ENCODE data around the gene SPTAN1.
A peak's percentile ranks its signal among the peaks of the same experiment; 100 is the strongest.
"Not testable (repeated sequence)": the region's sequence is repeated elsewhere in the genome, so short reads cannot be mapped to it uniquely, and the experiment has no call there.

SPTAN1 gene

GRCh38 chr9:128642675-128643245 is 90.4 kb downstream of the SPTAN1 start:
- in situ Hi-C loops (cut with MboI; ENCODE audit: low pct_unique_long_range_greater_than_20kb, low sequenced_read_pairs) = no loop called here
- DNase-seq = no peak

- in situ Hi-C loops (cut with MboI; ENCODE audit: low pct_unique_long_range_greater_than_20kb, low sequenced_read_pairs) = no loop called here
- no peak for DNase-seq
Measured at GRCh38 chr9:128643519-128644300, 91.3 kb downstream of the SPTAN1 start.

DNA sequence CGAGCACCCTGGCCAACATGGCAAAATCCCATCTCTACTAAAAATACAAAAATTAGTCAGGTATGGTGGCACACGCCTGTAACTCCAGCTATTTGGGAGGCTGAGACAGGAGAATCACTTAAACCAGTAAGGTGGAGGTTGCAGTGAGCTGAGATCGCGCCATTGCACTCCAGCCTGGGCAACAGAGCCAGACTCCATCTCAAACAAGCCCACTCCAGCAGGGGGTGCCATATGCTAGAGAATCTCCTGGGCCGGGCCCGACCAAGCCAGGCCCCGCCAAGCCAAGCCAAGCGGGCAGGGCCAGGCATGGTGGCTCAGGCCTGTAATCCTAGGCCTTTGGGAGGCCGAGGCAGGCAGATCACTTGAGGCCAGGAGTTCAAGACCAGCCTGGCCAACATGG is 95.8 kb downstream of the SPTAN1 start:
- in situ Hi-C loops (cut with MboI; ENCODE audit: low pct_unique_long_range_greater_than_20kb, low sequenced_read_pairs) = not testable (repeated sequence)
- peak; percentile 55 for DNase-seq

DNA sequence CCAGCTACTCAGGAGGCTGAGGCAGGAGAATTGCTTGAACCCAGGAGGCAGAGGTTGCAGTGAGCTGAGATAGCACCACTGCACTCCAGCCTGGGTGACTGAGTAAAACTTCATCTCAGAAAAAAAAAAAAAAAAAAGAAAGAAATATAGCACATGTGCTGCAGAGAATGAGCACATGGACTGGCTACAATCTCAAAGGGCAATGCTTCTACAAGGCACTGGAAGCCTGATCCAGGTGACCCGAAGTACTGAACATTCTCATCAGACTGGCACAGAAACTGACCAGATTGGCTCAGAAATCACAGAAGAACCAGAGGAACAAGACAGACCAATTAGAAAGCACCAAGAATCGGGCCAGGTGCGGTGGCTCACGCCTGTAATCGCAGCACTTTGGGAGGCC is 99.4 kb downstream of the SPTAN1 start:
- in situ Hi-C loops (cut with MboI; ENCODE audit: low pct_unique_long_range_greater_than_20kb, low sequenced_read_pairs) = no loop called here
- DNase-seq = no peak

GRCh38 chr9:128653908-128654307 is 101.5 kb downstream of the SPTAN1 start:
- no peak for DNase-seq
- in situ Hi-C loops (cut with MboI; ENCODE audit: low pct_unique_long_range_greater_than_20kb, low sequenced_read_pairs) = no loop called here

- DNase-seq = no peak
- in situ Hi-C loops (cut with MboI; ENCODE audit: low pct_unique_long_range_greater_than_20kb, low sequenced_read_pairs) = no loop called here
Measured at GRCh38 chr9:128654481-128654880, 102.1 kb downstream of the SPTAN1 start.

- peak; percentile 92 for DNase-seq
- in situ Hi-C loops (cut with MboI; ENCODE audit: low pct_unique_long_range_greater_than_20kb, low sequenced_read_pairs) = no loop called here
Measured at GRCh38 chr9:128656416-128657343, 104.3 kb downstream of the SPTAN1 start, which contains the start of gene DYNC2I2. Gene DYNC2I2 (minus strand): TSS chr9:128656847. CDS start chr9:128656726, 121 bp downstream.

DNA sequence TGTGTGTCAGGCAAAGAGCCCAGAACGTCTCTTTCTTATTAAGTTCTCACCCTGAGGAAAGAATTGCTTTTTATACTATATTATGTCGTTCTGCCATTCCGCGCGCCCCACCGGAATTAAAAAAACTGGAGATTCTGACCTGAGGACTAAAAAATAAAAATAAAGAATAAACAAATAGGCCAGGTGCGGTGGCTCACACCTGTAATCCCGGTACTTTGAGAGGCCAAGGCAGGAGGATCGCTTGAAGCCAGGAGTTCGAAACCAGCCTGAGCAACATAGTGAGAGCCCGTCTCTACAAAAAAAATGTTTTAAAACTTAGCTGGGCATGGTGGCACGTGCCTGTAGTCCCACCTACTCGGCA is 104.9 kb downstream of the SPTAN1 start:
- in situ Hi-C loops (cut with MboI; ENCODE audit: low pct_unique_long_range_greater_than_20kb, low sequenced_read_pairs) = no loop called here
- DNase-seq = no peak

GRCh38 chr9:128657796-128658195 is 105.4 kb downstream of the SPTAN1 start:
- in situ Hi-C loops (cut with MboI; ENCODE audit: low pct_unique_long_range_greater_than_20kb, low sequenced_read_pairs) = no loop called here
- DNase-seq = no peak

DNA sequence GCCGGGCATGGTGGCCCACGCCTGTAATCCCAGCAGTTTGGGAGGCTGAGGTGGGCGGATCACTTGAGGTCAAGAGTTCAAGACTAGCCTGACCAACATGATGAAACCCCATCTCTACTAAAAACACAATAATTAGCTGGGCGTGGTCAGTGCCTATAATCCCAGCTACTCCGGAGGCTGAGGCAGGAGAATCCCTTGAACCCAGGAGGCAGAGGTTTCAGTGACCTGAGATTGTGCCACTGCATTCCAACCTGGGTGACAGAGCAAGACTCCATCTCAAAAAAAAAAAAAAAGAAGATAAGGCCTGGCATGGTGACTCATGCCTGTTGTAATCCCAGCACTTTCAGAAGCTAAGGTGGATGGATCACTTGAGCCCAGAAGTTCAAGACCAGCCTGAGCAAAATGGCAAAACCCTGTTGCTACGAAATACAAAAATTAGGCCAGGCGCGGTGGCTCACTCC is 114.1 kb downstream of the SPTAN1 start:
- in situ Hi-C loops (cut with MboI; ENCODE audit: low pct_unique_long_range_greater_than_20kb, low sequenced_read_pairs) = not testable (repeated sequence)

DNA sequence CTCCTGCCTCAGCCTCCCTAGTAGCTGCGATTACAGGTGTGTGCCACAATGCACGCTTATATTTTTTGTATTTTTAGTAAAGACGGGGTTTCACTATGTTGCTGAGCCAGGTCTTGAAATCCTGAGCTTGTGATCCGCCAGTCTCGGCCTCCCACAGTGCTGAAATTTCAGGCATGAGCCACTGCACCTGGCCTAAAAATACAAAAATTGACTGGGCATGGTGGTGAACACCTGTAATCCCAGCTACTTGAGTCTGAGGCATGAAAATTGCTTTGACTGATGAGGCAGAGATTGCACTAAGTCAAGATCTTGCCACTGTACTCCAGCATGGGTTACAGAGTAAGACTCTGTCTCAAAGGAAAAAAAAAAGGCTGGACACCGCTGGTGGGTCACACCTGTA is 117.4 kb downstream of the SPTAN1 start:
- DNase-seq = no peak
- in situ Hi-C loops (cut with MboI; ENCODE audit: low pct_unique_long_range_greater_than_20kb, low sequenced_read_pairs) = no loop called here

More for the DNA sequence above, 114.1 kb downstream of the SPTAN1 start:
- not testable (repeated sequence) for DNase-seq

- in situ Hi-C loops (cut with MboI; ENCODE audit: low pct_unique_long_range_greater_than_20kb, low sequenced_read_pairs) = no loop called here
- DNase-seq = no peak
Measured at GRCh38 chr9:128675382-128675781, 123.0 kb downstream of the SPTAN1 start.

GRCh38 chr9:128677794-128678193 is 125.4 kb downstream of the SPTAN1 start:
- DNase-seq = no peak
- in situ Hi-C loops (cut with MboI; ENCODE audit: low pct_unique_long_range_greater_than_20kb, low sequenced_read_pairs) = no loop called here
